ENCODE measurements around the gene CHST8. TPM values are rescaled to one million over a fixed set of nuclear protein-coding genes. Genes with fewer than 3 reads are reported as not detected.

The CHST8 gene
- total RNA-seq, 1 donor from 2014 or later = not detected

GRCh38 chr19:33686687-33687480 lies 65.1 kb downstream of the CHST8 start:
- Histone ChIP-seq H3K36me3 (ENCODE audit: control insufficient read depth in 3 of 3, insufficient read depth in 3 of 3, low read length in 3 of 3) (no peaks in the 10 kb centered on the region), H3K27me3 (ENCODE audit: control insufficient read depth in 3 of 3, insufficient read depth in 3 of 3, low read length in 3 of 3) (peaks cover 48 to 60% (median 59%) of the 10 kb centered on the region in 3 donors), H3K9ac (ENCODE audit: low read depth in 1 of 3, low read length in 3 of 3) (no peak overlapping the region), H3K27ac (ENCODE audit: low read depth, low read length) (no peak overlapping the region), H3K9me3 (ENCODE audit: control insufficient read depth in 3 of 3, low read length in 3 of 3) (no peaks in the 10 kb centered on the region), H3K4me3 (ENCODE audit: low read length in 3 of 3) (no peak overlapping the region), H3K4me1 (ENCODE audit: control insufficient read depth in 3 of 3, insufficient read depth in 3 of 3, low read length in 3 of 3) (no peaks in the 10 kb centered on the region)

- H3K36me3 ChIP-seq (ENCODE audit: control insufficient read depth in 3 of 3, insufficient read depth in 3 of 3, low read length in 3 of 3) = no peaks in the 10 kb centered on the region
- H3K4me3 ChIP-seq (ENCODE audit: low read length in 3 of 3) = no peak overlapping the region
- no peaks in the 10 kb centered on the region for H3K4me1 ChIP-seq (ENCODE audit: control insufficient read depth in 3 of 3, insufficient read depth in 3 of 3, low read length in 3 of 3)
- H3K9me3 ChIP-seq (ENCODE audit: control insufficient read depth in 3 of 3, low read length in 3 of 3) = no peaks in the 10 kb centered on the region
- H3K9ac ChIP-seq (ENCODE audit: low read depth in 1 of 3, low read length in 3 of 3) = no peak overlapping the region
- peaks cover 48 to 60% (median 59%) of the 10 kb centered on the region in 3 donors for H3K27me3 ChIP-seq (ENCODE audit: control insufficient read depth in 3 of 3, insufficient read depth in 3 of 3, low read length in 3 of 3)
- H3K27ac ChIP-seq (ENCODE audit: low read depth, low read length) = no peak overlapping the region
These were observed 65.9 kb downstream of the CHST8 start for GRCh38 chr19:33687481-33688170.

GRCh38 chr19:33688171-33688992 lies 66.6 kb downstream of the CHST8 start:
- Histone ChIP-seq H3K36me3 (ENCODE audit: control insufficient read depth in 3 of 3, insufficient read depth in 3 of 3, low read length in 3 of 3) (no peaks in the 10 kb centered on the region), H3K9me3 (ENCODE audit: control insufficient read depth in 3 of 3, low read length in 3 of 3) (no peaks in the 10 kb centered on the region), H3K27me3 (ENCODE audit: control insufficient read depth in 3 of 3, insufficient read depth in 3 of 3, low read length in 3 of 3) (peaks cover 43 to 57% (median 52%) of the 10 kb centered on the region in 3 donors), H3K27ac (ENCODE audit: low read depth, low read length) (no peak overlapping the region), H3K9ac (ENCODE audit: low read depth in 1 of 3, low read length in 3 of 3) (no peak overlapping the region), H3K4me3 (ENCODE audit: low read length in 3 of 3) (no peak overlapping the region), H3K4me1 (ENCODE audit: control insufficient read depth in 3 of 3, insufficient read depth in 3 of 3, low read length in 3 of 3) (no peaks in the 10 kb centered on the region)

GRCh38 chr19:33689138-33689746 lies 67.5 kb downstream of the CHST8 start:
- Histone ChIP-seq H3K9me3 (ENCODE audit: control insufficient read depth in 3 of 3, low read length in 3 of 3) (no peaks in the 10 kb centered on the region), H3K4me3 (ENCODE audit: low read length in 3 of 3) (no peak overlapping the region), H3K36me3 (ENCODE audit: control insufficient read depth in 3 of 3, insufficient read depth in 3 of 3, low read length in 3 of 3) (no peaks in the 10 kb centered on the region), H3K27ac (ENCODE audit: low read depth, low read length) (no peak overlapping the region), H3K27me3 (ENCODE audit: control insufficient read depth in 3 of 3, insufficient read depth in 3 of 3, low read length in 3 of 3) (peaks cover 35 to 49% (median 44%) of the 10 kb centered on the region in 3 donors), H3K9ac (ENCODE audit: low read depth in 1 of 3, low read length in 3 of 3) (no peak overlapping the region), H3K4me1 (ENCODE audit: control insufficient read depth in 3 of 3, insufficient read depth in 3 of 3, low read length in 3 of 3) (no peaks in the 10 kb centered on the region)

- peaks cover 31 to 44% (median 39%) of the 10 kb centered on the region in 3 donors for H3K27me3 ChIP-seq (ENCODE audit: control insufficient read depth in 3 of 3, insufficient read depth in 3 of 3, low read length in 3 of 3)
- no peak overlapping the region for H3K9ac ChIP-seq (ENCODE audit: low read depth in 1 of 3, low read length in 3 of 3)
These were observed 68.1 kb downstream of the CHST8 start for GRCh38 chr19:33689868-33690267.

GRCh38 chr19:33690378-33691029 lies 68.8 kb downstream of the CHST8 start:
- Histone ChIP-seq H3K27ac (ENCODE audit: low read depth, low read length) (no peak overlapping the region), H3K4me3 (ENCODE audit: low read length in 3 of 3) (no peak overlapping the region), H3K27me3 (ENCODE audit: control insufficient read depth in 3 of 3, insufficient read depth in 3 of 3, low read length in 3 of 3) (peaks cover 25 to 38% (median 32%) of the 10 kb centered on the region in 3 donors), H3K9ac (ENCODE audit: low read depth in 1 of 3, low read length in 3 of 3) (no peak overlapping the region), H3K4me1 (ENCODE audit: control insufficient read depth in 3 of 3, insufficient read depth in 3 of 3, low read length in 3 of 3) (no peaks in the 10 kb centered on the region), H3K36me3 (ENCODE audit: control insufficient read depth in 3 of 3, insufficient read depth in 3 of 3, low read length in 3 of 3) (no peaks in the 10 kb centered on the region), H3K9me3 (ENCODE audit: control insufficient read depth in 3 of 3, low read length in 3 of 3) (no peaks in the 10 kb centered on the region)

More at GRCh38 chr19:33689868-33690267, 68.1 kb downstream of the CHST8 start:
- no peak overlapping the region for H3K27ac ChIP-seq (ENCODE audit: low read depth, low read length)
- no peak overlapping the region for H3K4me3 ChIP-seq (ENCODE audit: low read length in 3 of 3)
- H3K4me1 ChIP-seq (ENCODE audit: control insufficient read depth in 3 of 3, insufficient read depth in 3 of 3, low read length in 3 of 3) = no peaks in the 10 kb centered on the region
- no peaks in the 10 kb centered on the region for H3K36me3 ChIP-seq (ENCODE audit: control insufficient read depth in 3 of 3, insufficient read depth in 3 of 3, low read length in 3 of 3)
- no peaks in the 10 kb centered on the region for H3K9me3 ChIP-seq (ENCODE audit: control insufficient read depth in 3 of 3, low read length in 3 of 3)

- no peak overlapping the region for H3K4me3 ChIP-seq (ENCODE audit: low read length in 3 of 3)
- H3K27me3 ChIP-seq (ENCODE audit: control insufficient read depth in 3 of 3, insufficient read depth in 3 of 3, low read length in 3 of 3) = peaks cover 20 to 33% (median 27%) of the 10 kb centered on the region in 3 donors
- no peak overlapping the region for H3K27ac ChIP-seq (ENCODE audit: low read depth, low read length)
These were observed 69.3 kb downstream of the CHST8 start for GRCh38 chr19:33691030-33691427.

GRCh38 chr19:33691736-33692135 lies 70.0 kb downstream of the CHST8 start:
- peaks cover 13 to 26% (median 21%) of the 10 kb centered on the region in 3 donors for H3K27me3 ChIP-seq (ENCODE audit: control insufficient read depth in 3 of 3, insufficient read depth in 3 of 3, low read length in 3 of 3)

More at GRCh38 chr19:33691030-33691427, 69.3 kb downstream of the CHST8 start:
- Histone ChIP-seq H3K36me3 (ENCODE audit: control insufficient read depth in 3 of 3, insufficient read depth in 3 of 3, low read length in 3 of 3) (no peaks in the 10 kb centered on the region), H3K9me3 (ENCODE audit: control insufficient read depth in 3 of 3, low read length in 3 of 3) (no peaks in the 10 kb centered on the region), H3K4me1 (ENCODE audit: control insufficient read depth in 3 of 3, insufficient read depth in 3 of 3, low read length in 3 of 3) (no peaks in the 10 kb centered on the region), H3K9ac (ENCODE audit: low read depth in 1 of 3, low read length in 3 of 3) (no peak overlapping the region)

GRCh38 chr19:33693678-33694077 lies 71.9 kb downstream of the CHST8 start:
- Histone ChIP-seq H3K27me3 (ENCODE audit: control insufficient read depth in 3 of 3, insufficient read depth in 3 of 3, low read length in 3 of 3) (peaks cover 8 to 15% (median 13%) of the 10 kb centered on the region in 3 donors), H3K36me3 (ENCODE audit: control insufficient read depth in 3 of 3, insufficient read depth in 3 of 3, low read length in 3 of 3) (no peaks in the 10 kb centered on the region), H3K9me3 (ENCODE audit: control insufficient read depth in 3 of 3, low read length in 3 of 3) (no peaks in the 10 kb centered on the region), H3K4me1 (ENCODE audit: control insufficient read depth in 3 of 3, insufficient read depth in 3 of 3, low read length in 3 of 3) (no peaks in the 10 kb centered on the region), H3K4me3 (ENCODE audit: low read length in 3 of 3) (no peak overlapping the region), H3K9ac (ENCODE audit: low read depth in 1 of 3, low read length in 3 of 3) (no peak overlapping the region), H3K27ac (ENCODE audit: low read depth, low read length) (no peak overlapping the region)

More at GRCh38 chr19:33691736-33692135, 70.0 kb downstream of the CHST8 start:
- no peaks in the 10 kb centered on the region for H3K4me1 ChIP-seq (ENCODE audit: control insufficient read depth in 3 of 3, insufficient read depth in 3 of 3, low read length in 3 of 3)
- no peak overlapping the region for H3K9ac ChIP-seq (ENCODE audit: low read depth in 1 of 3, low read length in 3 of 3)
- H3K36me3 ChIP-seq (ENCODE audit: control insufficient read depth in 3 of 3, insufficient read depth in 3 of 3, low read length in 3 of 3) = no peaks in the 10 kb centered on the region
- no peak overlapping the region for H3K4me3 ChIP-seq (ENCODE audit: low read length in 3 of 3)
- no peaks in the 10 kb centered on the region for H3K9me3 ChIP-seq (ENCODE audit: control insufficient read depth in 3 of 3, low read length in 3 of 3)
- no peak overlapping the region for H3K27ac ChIP-seq (ENCODE audit: low read depth, low read length)

Measured in skeletal muscle tissue (tissue), 4 donors.